ENCODE measurements around the gene MAS1. TPM values are rescaled to one million over a fixed set of nuclear protein-coding genes. Genes with fewer than 3 reads are reported as not detected.

The MAS1 gene
- total and polyA plus RNA-seq, 9 donors, result 0.04 to 0.38 (median 0.10) TPM; not detected in 1

- Histone ChIP-seq H3K9me3 (no peaks in the 10 kb centered on the region), H3K4me3 (no peak overlapping the region), H3K4me1 (ENCODE audit: insufficient read depth) (peaks cover 1% of the 10 kb centered on the region), H3K36me3 (no peaks in the 10 kb centered on the region), H3K27me3 (no peaks in the 10 kb centered on the region), H3K27ac (no peak overlapping the region)
- DNase-seq, result no peak
- 90 to 92% (median 91%) methylated on average over 9 of the region's 9 CpGs for WGBS, 3 donors
- TF ChIP-seq EP300 (IDR thresholded peaks at IDR 0.05) (no peak), CTCF (IDR thresholded peaks at IDR 0.05) (no peak), POLR2A (IDR thresholded peaks at IDR 0.05) (no peak)
- intact Hi-C loops (cut with DNase I), result no loop called here
Measured at GRCh38 chr6:159904497-159904911, 13.7 kb downstream of the MAS1 start.

DNA sequence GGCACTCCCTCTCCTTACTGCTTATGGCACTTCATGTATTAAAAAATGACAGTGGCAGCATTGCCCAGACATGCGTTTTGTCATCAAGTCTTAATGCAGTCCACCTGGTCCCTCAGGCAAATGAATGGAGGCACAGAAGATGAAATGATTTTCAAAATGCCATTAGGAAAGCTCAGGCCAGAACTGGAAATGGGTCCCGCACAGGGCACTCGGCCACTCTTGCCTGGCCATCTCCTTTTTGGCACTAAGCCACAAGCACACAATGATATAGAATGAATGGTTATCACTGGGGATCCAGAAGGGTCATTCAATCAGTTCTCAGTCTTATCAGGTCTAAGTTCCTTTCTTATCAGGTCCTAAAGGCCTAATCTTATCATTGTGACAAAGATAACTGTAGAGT is 15.6 kb downstream of the MAS1 start:
- H3K27ac ChIP-seq, result no peak overlapping the region
- no peak overlapping the region for H3K4me3 ChIP-seq
- no peaks in the 10 kb centered on the region for H3K9me3 ChIP-seq
- no peaks in the 10 kb centered on the region for H3K4me1 ChIP-seq (ENCODE audit: insufficient read depth)
- 74 to 87% (median 86%) methylated on average over 3 of the region's 3 CpGs for WGBS, 3 donors
- no peaks in the 10 kb centered on the region for H3K36me3 ChIP-seq
- no peaks in the 10 kb centered on the region for H3K27me3 ChIP-seq
- intact Hi-C loops (cut with DNase I), result no loop called here
- DNase-seq, result no peak
- TF ChIP-seq CTCF (IDR thresholded peaks at IDR 0.05) (no peak), POLR2A (IDR thresholded peaks at IDR 0.05) (no peak)

DNA sequence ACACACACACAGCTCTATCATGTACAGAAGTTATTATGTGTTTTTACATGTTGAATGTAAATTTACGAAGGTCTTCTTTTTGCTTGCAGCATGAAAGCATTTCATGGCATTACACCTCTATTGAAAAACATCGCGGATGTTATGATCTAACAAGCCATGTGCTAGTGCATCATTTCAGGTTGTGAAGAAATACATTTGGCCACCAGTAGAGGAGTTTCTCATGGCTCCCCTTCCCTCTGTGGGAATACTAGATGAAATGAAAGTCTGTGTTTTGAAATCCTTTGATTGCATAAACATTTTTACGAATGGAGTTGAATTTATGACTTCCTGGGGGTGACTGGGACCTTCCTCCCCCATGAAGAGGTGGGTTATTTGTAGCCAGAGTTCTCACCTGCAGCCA is 17.7 kb downstream of the MAS1 start:
- TF ChIP-seq POLR2A (IDR thresholded peaks at IDR 0.05), result no peak
- no peak for TF ChIP-seq CTCF (IDR thresholded peaks at IDR 0.05)
- TF ChIP-seq EP300 (IDR thresholded peaks at IDR 0.05), result no peak
- H3K4me1 ChIP-seq (ENCODE audit: insufficient read depth), result no peaks in the 10 kb centered on the region

GRCh38 chr6:159908979-159909378 is 18.2 kb downstream of the MAS1 start:
- DNase-seq, result no peak
- H3K4me1 ChIP-seq (ENCODE audit: insufficient read depth), result no peaks in the 10 kb centered on the region
- TF ChIP-seq POLR2A (IDR thresholded peaks at IDR 0.05), result no peak
- no peak for TF ChIP-seq EP300 (IDR thresholded peaks at IDR 0.05)
- TF ChIP-seq CTCF (IDR thresholded peaks at IDR 0.05), result no peak
- no peaks in the 10 kb centered on the region for H3K36me3 ChIP-seq
- no peaks in the 10 kb centered on the region for H3K9me3 ChIP-seq
- H3K27me3 ChIP-seq, result no peaks in the 10 kb centered on the region
- no peak overlapping the region for H3K4me3 ChIP-seq
- no peak overlapping the region for H3K27ac ChIP-seq
- WGBS, 3 donors, result 51 to 59% (median 52%) methylated on average over 4 of the region's 4 CpGs
- intact Hi-C loops (cut with DNase I), result no loop called here

More for the DNA sequence above, 17.7 kb downstream of the MAS1 start:
- H3K4me3 ChIP-seq, result no peak overlapping the region
- no peaks in the 10 kb centered on the region for H3K36me3 ChIP-seq
- no peak overlapping the region for H3K27ac ChIP-seq
- H3K27me3 ChIP-seq, result no peaks in the 10 kb centered on the region
- 68 to 76% (median 68%) methylated on average over 4 of the region's 4 CpGs for WGBS, 3 donors
- intact Hi-C loops (cut with DNase I), result no loop called here
- DNase-seq, result no peak
- no peaks in the 10 kb centered on the region for H3K9me3 ChIP-seq

- H3K36me3 ChIP-seq, result no peaks in the 10 kb centered on the region
- intact Hi-C loops (cut with DNase I), result no loop called here
- H3K4me1 ChIP-seq (ENCODE audit: insufficient read depth), result no peaks in the 10 kb centered on the region
- no peak for TF ChIP-seq EP300 (IDR thresholded peaks at IDR 0.05)
- no peak for TF ChIP-seq CTCF (IDR thresholded peaks at IDR 0.05)
- TF ChIP-seq POLR2A (IDR thresholded peaks at IDR 0.05), result no peak
- H3K27me3 ChIP-seq, result no peaks in the 10 kb centered on the region
- H3K27ac ChIP-seq, result no peak overlapping the region
- H3K9me3 ChIP-seq, result no peaks in the 10 kb centered on the region
- no peak for DNase-seq
- no peak overlapping the region for H3K4me3 ChIP-seq
- WGBS, 3 donors, result 86 to 92% (median 86%) methylated on average over 5 of the region's 5 CpGs
Measured at GRCh38 chr6:159910342-159910741, 19.6 kb downstream of the MAS1 start.

Measured in ovary (tissue), 9 donors.